PFSK-1 (cell line): Measurements from ENCODE around the gene NFIA.

ENCODE experiments used
- POLR2AphosphoS5 ChIP-seq: IDR thresholded peaks from 2 replicates; pipeline ENCODE4 v1.6.1; 2012; ENCODE audit warnings: low read depth, mild to moderate bottlenecking, control low read depth, low read length, moderate library complexity
- SIN3A ChIP-seq: IDR thresholded peaks from 2 replicates; pipeline ENCODE4 v1.6.1; 2012; ENCODE audit warnings: mild to moderate bottlenecking, low read length, moderate library complexity, borderline replicate concordance; ENCODE audit not compliant: insufficient read depth
- TAF1 ChIP-seq: IDR thresholded peaks from 2 replicates; pipeline ENCODE4 v1.6.1; 2012; ENCODE audit warnings: low read length, control low read depth, borderline replicate concordance; ENCODE audit not compliant: insufficient read depth
- TF ChIP-seq, protein P1 (sequence below), 2 experiments: IDR thresholded peaks; 2 replicates each; pipeline versions ENCODE4 v1.6.1 to v1.8.0; 2011 to 2012; ENCODE audit warnings: low read depth in 2 of 2, low read length in 2 of 2, control low read depth in 1 of 2, inconsistent platforms in 1 of 2, mild to moderate bottlenecking in 1 of 2, moderate library complexity in 1 of 2; ENCODE audit not compliant: insufficient read depth in 1 of 2

DNA sequence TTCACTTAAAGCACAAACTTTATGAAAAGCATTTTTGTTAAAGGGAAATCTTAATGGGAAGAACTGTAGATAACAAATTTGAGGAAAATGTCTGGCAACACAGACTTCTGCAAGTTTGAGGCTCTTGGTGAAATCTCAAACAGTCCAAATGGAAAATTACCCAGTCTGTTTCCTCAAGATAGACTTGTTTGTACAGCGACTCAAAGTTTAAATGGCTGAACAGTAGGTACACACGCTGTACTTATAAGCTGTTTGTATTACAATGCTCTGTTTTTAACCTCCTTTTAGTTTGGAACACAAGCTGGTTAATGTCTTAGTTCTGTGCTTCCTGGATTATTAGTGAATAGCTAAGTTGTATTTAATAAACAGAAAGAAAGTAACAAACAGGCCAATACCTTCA, 217.1 kb downstream of the NFIA start:
- TF ChIP-seq SIN3A (no peak), POLR2AphosphoS5 (no peak), TAF1 (no peak)
- TF ChIP-seq, protein P1, sequence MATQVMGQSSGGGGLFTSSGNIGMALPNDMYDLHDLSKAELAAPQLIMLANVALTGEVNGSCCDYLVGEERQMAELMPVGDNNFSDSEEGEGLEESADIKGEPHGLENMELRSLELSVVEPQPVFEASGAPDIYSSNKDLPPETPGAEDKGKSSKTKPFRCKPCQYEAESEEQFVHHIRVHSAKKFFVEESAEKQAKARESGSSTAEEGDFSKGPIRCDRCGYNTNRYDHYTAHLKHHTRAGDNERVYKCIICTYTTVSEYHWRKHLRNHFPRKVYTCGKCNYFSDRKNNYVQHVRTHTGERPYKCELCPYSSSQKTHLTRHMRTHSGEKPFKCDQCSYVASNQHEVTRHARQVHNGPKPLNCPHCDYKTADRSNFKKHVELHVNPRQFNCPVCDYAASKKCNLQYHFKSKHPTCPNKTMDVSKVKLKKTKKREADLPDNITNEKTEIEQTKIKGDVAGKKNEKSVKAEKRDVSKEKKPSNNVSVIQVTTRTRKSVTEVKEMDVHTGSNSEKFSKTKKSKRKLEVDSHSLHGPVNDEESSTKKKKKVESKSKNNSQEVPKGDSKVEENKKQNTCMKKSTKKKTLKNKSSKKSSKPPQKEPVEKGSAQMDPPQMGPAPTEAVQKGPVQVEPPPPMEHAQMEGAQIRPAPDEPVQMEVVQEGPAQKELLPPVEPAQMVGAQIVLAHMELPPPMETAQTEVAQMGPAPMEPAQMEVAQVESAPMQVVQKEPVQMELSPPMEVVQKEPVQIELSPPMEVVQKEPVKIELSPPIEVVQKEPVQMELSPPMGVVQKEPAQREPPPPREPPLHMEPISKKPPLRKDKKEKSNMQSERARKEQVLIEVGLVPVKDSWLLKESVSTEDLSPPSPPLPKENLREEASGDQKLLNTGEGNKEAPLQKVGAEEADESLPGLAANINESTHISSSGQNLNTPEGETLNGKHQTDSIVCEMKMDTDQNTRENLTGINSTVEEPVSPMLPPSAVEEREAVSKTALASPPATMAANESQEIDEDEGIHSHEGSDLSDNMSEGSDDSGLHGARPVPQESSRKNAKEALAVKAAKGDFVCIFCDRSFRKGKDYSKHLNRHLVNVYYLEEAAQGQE (IDR thresholded peaks at IDR 0.05; ENCODE audit: insufficient read depth in 1 of 2, low read depth in 2 of 2, low read length in 2 of 2): no peak
